AG09309 (cell line): ENCODE measurements around the gene ELMOD3.
"Not testable (repeated sequence)": the region's sequence is repeated elsewhere in the genome, so short reads cannot be mapped to it uniquely, and the experiment has no call there.

Experiments used
- DNase-seq: peaks from one replicate; pipeline ENCODE4 v3.0.0-alpha.2; 2010; ENCODE audit warnings: low read depth
- H3K4me3 ChIP-seq: 2 replicates; pipeline ENCODE4 v1.5.1; 2011; ENCODE audit warnings: mild to moderate bottlenecking, low read depth, low read length, moderate library complexity; ENCODE audit not compliant: control insufficient read depth
- CTCF ChIP-seq: IDR thresholded peaks from 2 replicates; pipeline ENCODE4 v1.5.1; 2011; ENCODE audit warnings: mild to moderate bottlenecking, low read depth, low read length, inconsistent platforms; ENCODE audit not compliant: insufficient read depth, control insufficient read depth; ENCODE audit errors: missing control alignments

Gene ELMOD3

GRCh38 chr2:85439025-85439472, 84.5 kb downstream of the ELMOD3 start:
- TF ChIP-seq CTCF: no peak
- no peak overlapping the region for H3K4me3 ChIP-seq

DNA sequence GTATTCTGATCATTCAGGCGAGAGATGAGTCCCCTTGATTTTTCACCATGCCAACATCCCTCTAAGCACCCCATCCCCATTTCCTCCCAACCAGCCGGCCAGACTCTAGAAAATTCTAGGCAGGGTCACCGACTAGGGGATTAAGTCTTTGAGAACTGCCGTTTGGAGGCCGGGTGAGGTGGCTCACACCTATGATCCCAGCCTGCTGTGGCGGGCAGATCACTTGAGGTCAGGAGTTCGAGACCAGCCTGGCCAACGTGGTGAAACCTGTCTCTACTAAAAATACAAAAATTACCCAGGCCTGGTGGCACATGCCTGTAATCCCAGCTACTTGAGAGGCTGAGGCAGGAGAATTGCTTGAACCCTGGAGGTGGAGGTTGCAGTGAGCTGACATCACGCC, 85.0 kb downstream of the ELMOD3 start:
- H3K4me3 ChIP-seq, DNase-seq: not testable (repeated sequence)

More at GRCh38 chr2:85439025-85439472, 84.5 kb downstream of the ELMOD3 start:
- no peak for DNase-seq

GRCh38 chr2:85439986-85440385, 85.4 kb downstream of the ELMOD3 start:
- TF ChIP-seq CTCF: no peak
- no peak for DNase-seq
- H3K4me3 ChIP-seq: no peak overlapping the region

- no peak overlapping the region for H3K4me3 ChIP-seq
- TF ChIP-seq CTCF: no peak
- no peak for DNase-seq
Measured at GRCh38 chr2:85440729-85441128, 86.2 kb downstream of the ELMOD3 start.
